GM10847 (cell line): ENCODE results near the gene SYNPO2.

Source experiments
- POLR2A ChIP-seq: IDR thresholded peaks from 2 replicates; pipeline ENCODE4 v1.6.1; 2011; ENCODE audit not compliant: insufficient read length; ENCODE audit errors: extremely low read depth

The SYNPO2 gene

GRCh38 chr4:119039779-119040178, 151.1 kb downstream of the SYNPO2 start:
- TF ChIP-seq POLR2A = no peak

GRCh38 chr4:119040261-119040660, 151.6 kb downstream of the SYNPO2 start:
- no peak for TF ChIP-seq POLR2A

DNA sequence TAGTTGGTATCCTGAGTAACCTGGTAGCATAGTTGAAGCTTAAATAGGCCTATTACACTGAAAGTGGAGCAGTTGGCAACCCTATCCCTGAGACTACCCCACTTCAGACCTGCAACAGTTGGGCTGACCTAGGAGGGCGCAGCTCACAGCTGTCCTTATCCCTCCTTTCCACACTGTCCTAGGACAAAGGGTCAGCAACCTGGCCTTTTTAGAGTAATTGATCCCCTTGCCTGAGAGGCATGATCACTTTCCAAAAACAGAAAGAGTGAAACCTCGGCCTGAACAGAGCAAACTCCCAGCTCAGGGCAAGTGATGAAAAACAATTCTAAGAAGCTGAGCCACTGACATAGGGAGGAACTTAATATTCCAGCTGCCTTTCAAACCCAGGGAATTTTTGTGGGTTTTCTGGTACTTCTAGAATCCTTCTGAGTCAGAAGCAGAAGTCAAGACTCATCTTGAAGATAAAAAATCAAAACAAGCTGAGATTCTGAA, 152.1 kb downstream of the SYNPO2 start:
- TF ChIP-seq POLR2A = no peak

GRCh38 chr4:119041396-119041795, 152.7 kb downstream of the SYNPO2 start:
- TF ChIP-seq POLR2A = no peak

DNA sequence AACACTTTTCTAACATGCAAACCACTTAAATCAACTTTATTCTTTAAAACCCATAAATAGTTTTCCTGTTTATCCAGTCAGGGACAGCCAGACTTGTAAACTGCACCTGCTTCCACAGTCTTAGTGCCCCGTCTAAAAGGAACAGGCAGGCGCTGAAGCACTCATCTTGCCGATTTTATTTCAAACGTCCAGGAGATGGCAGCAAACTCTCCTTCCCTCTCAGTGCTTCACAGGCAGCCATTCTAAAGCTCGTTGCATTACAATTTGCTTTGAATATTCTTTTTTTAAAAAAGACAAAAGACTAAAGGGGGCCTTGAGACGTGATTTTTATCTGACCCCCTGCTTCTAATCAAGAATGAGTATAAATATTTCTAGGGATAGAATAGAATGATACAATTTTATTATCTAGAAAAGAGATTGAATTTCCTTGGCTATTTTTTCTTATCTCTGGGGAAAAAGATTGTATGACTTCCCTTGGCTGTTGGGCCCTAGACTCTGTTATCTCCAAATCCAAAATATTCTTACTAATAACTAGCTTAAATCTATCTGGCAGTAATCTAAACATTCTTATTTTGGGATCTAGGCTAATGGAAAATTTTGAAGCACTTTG, 153.4 kb downstream of the SYNPO2 start:
- no peak for TF ChIP-seq POLR2A

- no peak for TF ChIP-seq POLR2A
These were observed 157.6 kb downstream of the SYNPO2 start for GRCh38 chr4:119046263-119046662.

DNA sequence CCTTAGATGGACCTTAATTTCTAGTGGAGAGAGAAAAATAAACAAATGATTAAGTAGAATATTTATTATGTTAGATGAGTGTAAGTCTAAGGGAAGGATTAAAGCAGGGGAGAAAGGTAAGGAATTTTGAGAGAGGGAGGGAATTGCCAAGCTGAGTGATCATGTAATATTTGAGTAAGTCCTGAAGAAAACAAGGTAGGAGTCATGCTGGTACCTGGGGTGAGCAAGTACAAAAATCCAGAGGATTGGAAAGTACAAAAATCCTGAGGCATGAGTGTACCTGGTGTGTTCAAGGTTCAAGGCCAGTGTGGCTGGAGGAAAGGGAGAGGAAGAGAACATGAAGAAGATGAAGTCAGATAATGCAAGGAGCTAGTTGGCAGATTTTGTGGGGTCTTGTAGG, 159.8 kb downstream of the SYNPO2 start:
- no peak for TF ChIP-seq POLR2A

DNA sequence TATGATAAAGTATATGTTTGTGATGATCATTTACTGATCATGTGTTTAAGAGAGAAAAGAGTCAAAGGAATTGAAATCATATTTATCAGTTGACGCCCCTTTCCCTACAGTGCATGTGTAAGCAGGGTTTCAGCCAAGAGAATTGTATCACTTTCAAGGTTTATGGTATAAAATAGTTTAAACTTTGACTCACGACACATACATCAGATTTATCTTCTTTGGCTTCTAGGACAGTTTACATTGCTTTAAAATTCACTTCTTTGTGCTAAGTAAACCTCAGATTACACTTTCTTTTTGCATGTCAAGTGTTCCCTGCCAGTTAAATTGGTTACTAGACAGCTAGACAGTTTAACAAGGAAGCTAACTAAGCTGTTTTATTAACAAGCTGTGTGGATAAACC, 160.7 kb downstream of the SYNPO2 start:
- no peak for TF ChIP-seq POLR2A

- TF ChIP-seq POLR2A = no peak
These were observed 162.0 kb downstream of the SYNPO2 start for GRCh38 chr4:119050527-119051090.

DNA sequence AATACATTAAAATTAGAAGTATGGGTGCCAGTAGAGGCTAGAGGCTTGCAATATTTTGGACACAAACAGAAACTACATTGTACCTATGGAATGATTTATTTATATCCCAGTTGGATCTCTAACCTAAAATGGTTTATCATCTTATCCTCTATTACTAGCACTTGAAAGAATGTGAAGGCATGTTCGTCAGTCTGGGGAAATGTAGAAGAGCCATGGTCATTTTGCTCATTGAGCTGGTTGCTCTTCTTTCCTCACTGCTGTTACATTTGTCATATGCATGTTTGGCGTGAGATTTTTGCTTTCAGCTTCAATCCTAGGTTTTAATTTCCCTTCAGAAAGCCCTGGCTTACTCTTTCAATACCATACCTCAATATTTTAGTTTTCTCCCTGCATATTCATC, 164.6 kb downstream of the SYNPO2 start:
- no peak for TF ChIP-seq POLR2A

- TF ChIP-seq POLR2A = no peak
These were observed 165.3 kb downstream of the SYNPO2 start for GRCh38 chr4:119053997-119054396.

DNA sequence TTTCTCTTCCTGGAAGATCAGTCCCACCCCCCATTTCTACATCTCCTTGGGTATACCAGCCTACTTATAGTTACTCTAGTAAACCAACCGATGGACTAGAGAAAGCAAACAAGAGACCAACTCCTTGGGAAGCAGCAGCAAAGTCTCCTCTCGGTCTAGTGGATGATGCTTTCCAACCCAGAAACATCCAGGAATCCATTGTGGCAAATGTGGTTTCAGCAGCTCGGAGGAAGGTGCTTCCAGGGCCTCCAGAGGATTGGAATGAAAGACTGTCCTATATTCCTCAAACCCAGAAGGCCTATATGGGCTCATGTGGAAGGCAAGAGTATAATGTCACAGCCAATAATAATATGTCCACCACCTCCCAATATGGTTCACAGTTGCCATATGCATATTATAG, 168.8 kb downstream of the SYNPO2 start:
- no peak for TF ChIP-seq POLR2A

DNA sequence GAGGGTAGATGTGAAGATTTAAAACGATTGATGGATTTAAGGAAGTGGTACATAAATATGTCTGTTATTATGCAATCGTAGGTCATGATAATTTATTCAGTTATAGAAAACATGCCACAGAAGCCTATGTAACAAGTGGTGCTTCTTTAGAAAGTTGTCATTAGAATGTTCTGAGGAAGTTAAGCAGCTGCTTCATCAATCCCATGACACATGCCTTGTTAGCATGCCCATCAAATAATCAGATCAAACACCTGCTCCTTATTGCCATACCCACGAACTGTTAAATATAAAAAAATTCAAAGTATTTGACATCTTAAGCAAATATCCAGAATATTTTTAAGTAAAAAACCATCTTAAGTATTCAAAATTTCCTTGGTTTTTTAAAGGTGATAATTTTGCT, 170.6 kb downstream of the SYNPO2 start:
- no peak for TF ChIP-seq POLR2A

GRCh38 chr4:119068529-119068962, 179.9 kb downstream of the SYNPO2 start:
- no peak for TF ChIP-seq POLR2A

DNA sequence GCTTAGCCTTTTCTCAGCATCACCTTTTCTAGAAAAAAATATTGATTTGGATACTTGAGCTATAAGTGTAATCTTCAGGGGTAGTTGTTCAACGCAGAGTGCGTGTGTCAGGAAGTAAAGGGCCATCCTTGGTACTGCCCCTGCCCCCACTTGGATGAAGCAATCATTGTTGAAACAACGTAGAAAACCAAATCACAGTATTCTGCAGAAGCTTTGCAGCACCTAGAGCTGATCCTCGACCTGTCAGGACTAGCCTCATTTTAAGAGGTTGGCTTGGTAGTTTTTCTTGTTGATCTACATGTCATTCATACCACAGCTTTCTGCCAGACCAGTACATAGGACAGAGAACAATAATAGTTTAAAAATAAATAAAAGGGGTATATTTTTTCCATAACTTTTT, 181.6 kb downstream of the SYNPO2 start:
- TF ChIP-seq POLR2A = no peak

DNA sequence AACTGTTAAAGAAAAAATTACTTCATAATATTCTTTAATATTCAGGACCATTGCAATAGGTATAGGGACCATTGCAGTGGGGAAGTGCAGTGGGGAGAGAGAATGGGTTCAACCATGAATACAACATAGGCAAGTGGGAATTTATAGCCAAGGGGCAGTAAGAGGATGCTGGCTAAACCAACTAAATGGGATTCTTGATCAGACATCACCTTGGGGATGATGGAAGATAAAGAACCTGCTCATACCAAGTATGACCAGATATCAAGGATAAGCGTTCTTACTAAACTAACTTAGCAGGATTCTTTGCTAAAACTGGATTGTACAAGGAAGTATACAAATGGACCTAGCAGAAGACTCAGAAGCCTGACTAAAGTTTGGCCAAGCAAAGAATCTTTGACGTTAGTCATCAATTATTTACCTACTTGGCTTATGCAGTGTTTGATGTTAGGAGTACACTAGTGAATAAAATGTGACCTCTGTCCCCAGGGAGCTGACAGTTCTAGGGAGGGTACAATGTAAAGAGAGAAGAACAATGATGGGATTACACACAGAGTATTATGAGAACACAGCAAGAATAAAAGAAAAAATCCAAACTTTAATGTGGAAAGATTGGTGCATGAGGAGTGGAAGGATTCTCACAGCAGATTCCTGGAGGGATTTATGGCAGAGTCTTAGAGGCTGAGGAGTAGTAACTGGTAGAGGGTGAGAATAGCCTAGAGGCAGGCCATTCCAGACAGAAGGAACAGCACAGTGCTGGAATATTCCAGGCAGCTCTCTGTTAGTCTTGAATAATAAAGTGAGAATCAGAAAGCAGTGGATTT, 192.3 kb downstream of the SYNPO2 start:
- TF ChIP-seq POLR2A = no peak
